GM12873 (cell line): ENCODE measurements around the gene CRABP1.

Experiments
- CTCF ChIP-seq: IDR thresholded peaks from 2 replicates; pipeline ENCODE4 v1.5.1; 2012; ENCODE audit warnings: low read depth, mild to moderate bottlenecking, moderate library complexity, low read length, control low read depth; ENCODE audit not compliant: insufficient read depth; ENCODE audit errors: missing control alignments

CRABP1 gene

GRCh38 chr15:78394026-78394425, 53.9 kb downstream of the CRABP1 start:
- TF ChIP-seq CTCF = no peak

GRCh38 chr15:78394981-78395616, 54.9 kb downstream of the CRABP1 start:
- TF ChIP-seq CTCF = no peak

GRCh38 chr15:78396186-78396814, 56.1 kb downstream of the CRABP1 start:
- TF ChIP-seq CTCF = no peak

GRCh38 chr15:78396976-78397375, 56.8 kb downstream of the CRABP1 start:
- peak; percentile 35 for TF ChIP-seq CTCF

- no peak for TF ChIP-seq CTCF
Measured at GRCh38 chr15:78397382-78397781, 57.2 kb downstream of the CRABP1 start.
